Breast epithelium (tissue), 4 donors: ENCODE measurements around the gene PDE6A. TPM values are rescaled to one million over a fixed set of nuclear protein-coding genes. Genes with fewer than 3 reads are reported as not detected.

ENCODE experiments used
- DNase-seq, 2 donors: peaks; one replicate each; pipeline ENCODE4 v3.0.0-alpha.2; 2019; ENCODE audit warnings: low spot score in 2 of 2
- H3K27ac ChIP-seq, 2 donors: fragments of 200-600 bp; sonication (generic) in 1 of 2; one replicate each; pipeline ENCODE4 v1.5.1; 2016 to 2019; ENCODE audit warnings: mild to moderate bottlenecking in 1 of 2
- H3K27me3 ChIP-seq, 2 donors: fragments of 200-600 bp; sonication (generic) in 1 of 2; one replicate each; pipeline versions ENCODE4 v1.5.1 to v1.6.0; 2017 to 2019; ENCODE audit warnings: control low read depth in 1 of 2, mild to moderate bottlenecking in 1 of 2
- H3K36me3 ChIP-seq: fragments of 200-600 bp; one replicate; pipeline ENCODE4 v1.5.1; 2019
- H3K4me1 ChIP-seq, 2 donors: fragments of 200-600 bp; sonication (generic); one replicate each; pipeline ENCODE4 v1.5.1; 2016 to 2019; ENCODE audit warnings: control low read depth in 1 of 2
- H3K4me3 ChIP-seq, 3 donors: fragments of 200-600 bp; sonication (generic); 1 replicate in 2 of 3; 2 replicates in 1 of 3; pipeline ENCODE4 v1.5.1; 2016 to 2019; ENCODE audit warnings: mild to moderate bottlenecking in 3 of 3, moderate library complexity in 2 of 3
- H3K9me3 ChIP-seq, 2 donors: fragments of 200-600 bp; sonication (generic) in 1 of 2; one replicate each; pipeline ENCODE4 v1.5.1; 2016 to 2019; ENCODE audit warnings: control low read depth in 1 of 2
- POLR2A ChIP-seq: fragments of 450-650 bp; IDR thresholded peaks from one replicate; pipeline ENCODE4 v1.6.1; 2016; ENCODE audit warnings: antibody characterized with exemption, mild to moderate bottlenecking, moderate library complexity
- POLR2AphosphoS5 ChIP-seq, 3 donors: sonication (generic); formaldehyde crosslinking; IDR thresholded peaks; one replicate each; pipeline ENCODE4 v1.6.1; 2017; ENCODE audit warnings: antibody characterized with exemption in 3 of 3
- intact Hi-C: fragments of 100-400 bp; cut with DNase I; formaldehyde crosslinking; loops from one replicate; pipeline ENCODE4 v1.15.1; 2023; ENCODE audit warnings: low total_unique reads
- total RNA-seq, 3 donors: library from RNA; depleted of rRNA; stranded (reverse); fragments of >200 nt; gene quantifications; one replicate each; pipeline ENCODE4 v1.1.0, GENCODE V29; 2016
- TF ChIP-seq, protein P1 (sequence below), 3 donors: fragments of 450-650 bp; IDR thresholded peaks; one replicate each; pipeline ENCODE4 v1.5.1; 2016 to 2017; ENCODE audit warnings: antibody characterized with exemption in 3 of 3, mild to moderate bottlenecking in 3 of 3, moderate library complexity in 3 of 3

The PDE6A gene
- total RNA-seq, 3 donors from 2014 or later: under 0.01 to 0.15 TPM; not detected in 1

DNA sequence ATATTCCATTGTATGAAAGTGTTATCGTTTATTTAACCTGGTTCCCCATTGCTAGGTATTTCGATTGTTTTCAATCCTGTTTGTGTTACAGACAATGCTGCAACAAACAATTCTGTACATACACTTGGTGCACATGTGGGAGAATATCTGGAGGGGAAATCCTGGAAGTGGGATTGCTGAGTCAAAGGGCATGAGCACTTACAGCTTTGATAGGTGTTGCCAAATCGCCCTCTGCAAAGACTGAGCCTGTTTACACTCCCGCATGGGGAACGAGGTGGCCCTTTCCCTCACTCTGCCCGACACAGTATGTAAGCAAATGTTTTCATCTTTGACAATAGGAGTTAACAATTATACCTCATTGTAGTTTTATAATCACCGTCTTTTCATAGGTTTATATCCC is 66.2 kb downstream of the PDE6A start:
- H3K9me3 ChIP-seq: no peaks in the 10 kb centered on the region
- DNase-seq: no peak
- no peak overlapping the region for H3K4me3 ChIP-seq
- H3K27ac ChIP-seq: no peak overlapping the region
- TF ChIP-seq POLR2A (no peak), POLR2AphosphoS5 (IDR thresholded peaks at IDR 0.05) (no peak)
- TF ChIP-seq, protein P1, sequence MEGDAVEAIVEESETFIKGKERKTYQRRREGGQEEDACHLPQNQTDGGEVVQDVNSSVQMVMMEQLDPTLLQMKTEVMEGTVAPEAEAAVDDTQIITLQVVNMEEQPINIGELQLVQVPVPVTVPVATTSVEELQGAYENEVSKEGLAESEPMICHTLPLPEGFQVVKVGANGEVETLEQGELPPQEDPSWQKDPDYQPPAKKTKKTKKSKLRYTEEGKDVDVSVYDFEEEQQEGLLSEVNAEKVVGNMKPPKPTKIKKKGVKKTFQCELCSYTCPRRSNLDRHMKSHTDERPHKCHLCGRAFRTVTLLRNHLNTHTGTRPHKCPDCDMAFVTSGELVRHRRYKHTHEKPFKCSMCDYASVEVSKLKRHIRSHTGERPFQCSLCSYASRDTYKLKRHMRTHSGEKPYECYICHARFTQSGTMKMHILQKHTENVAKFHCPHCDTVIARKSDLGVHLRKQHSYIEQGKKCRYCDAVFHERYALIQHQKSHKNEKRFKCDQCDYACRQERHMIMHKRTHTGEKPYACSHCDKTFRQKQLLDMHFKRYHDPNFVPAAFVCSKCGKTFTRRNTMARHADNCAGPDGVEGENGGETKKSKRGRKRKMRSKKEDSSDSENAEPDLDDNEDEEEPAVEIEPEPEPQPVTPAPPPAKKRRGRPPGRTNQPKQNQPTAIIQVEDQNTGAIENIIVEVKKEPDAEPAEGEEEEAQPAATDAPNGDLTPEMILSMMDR (IDR thresholded peaks at IDR 0.05): no peak
- intact Hi-C loops: no loop called here
- H3K4me1 ChIP-seq: no peaks in the 10 kb centered on the region
- H3K27me3 ChIP-seq: no peaks in the 10 kb centered on the region
- H3K36me3 ChIP-seq: no peaks in the 10 kb centered on the region

GRCh38 chr5:149873896-149874295 is 70.7 kb downstream of the PDE6A start:
- Histone ChIP-seq H3K4me3 (no peak overlapping the region), H3K27ac (no peak overlapping the region), H3K36me3 (no peaks in the 10 kb centered on the region), H3K27me3 (no peaks in the 10 kb centered on the region), H3K4me1 (no peaks in the 10 kb centered on the region), H3K9me3 (no peaks in the 10 kb centered on the region)
- DNase-seq: no peak
- TF ChIP-seq, protein P1 (IDR thresholded peaks at IDR 0.05): no peak
- no peak for TF ChIP-seq POLR2A
- no peak for TF ChIP-seq POLR2AphosphoS5 (IDR thresholded peaks at IDR 0.05)
- intact Hi-C loops: no loop called here

DNA sequence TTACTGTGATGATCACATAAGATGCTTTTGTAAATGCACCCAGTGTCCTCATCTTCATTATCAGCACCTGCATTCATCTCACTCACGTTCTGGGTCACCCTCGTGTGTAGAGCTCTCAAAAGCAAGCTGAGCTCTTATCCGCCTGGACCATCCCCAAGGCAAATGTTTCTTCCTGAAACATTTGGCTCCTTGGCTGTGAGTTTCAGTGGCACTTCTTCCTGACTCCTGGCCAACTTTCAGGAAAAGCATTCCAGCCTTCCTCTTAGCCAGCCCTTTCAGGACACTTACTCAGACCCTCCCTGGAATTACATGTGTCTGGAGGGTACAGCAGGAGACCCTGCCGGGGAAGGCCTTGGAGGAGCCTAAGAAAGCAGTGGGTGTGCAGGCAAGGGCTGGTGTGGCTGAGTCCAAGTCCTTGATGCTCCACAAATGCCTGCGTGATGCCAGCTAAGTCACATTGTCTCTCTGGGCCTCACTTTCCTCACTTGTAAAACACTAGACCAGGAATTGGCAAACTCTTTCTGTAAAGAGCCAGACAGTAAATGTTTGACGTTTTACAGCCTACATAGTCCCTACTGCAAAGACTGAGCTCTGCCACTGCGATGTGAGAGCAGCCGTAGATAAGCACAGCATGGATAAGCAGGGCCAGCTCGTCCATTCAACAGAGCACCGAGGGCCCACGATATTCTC is 72.1 kb downstream of the PDE6A start:
- H3K36me3 ChIP-seq: no peaks in the 10 kb centered on the region
- H3K9me3 ChIP-seq: no peaks in the 10 kb centered on the region
- TF ChIP-seq POLR2A (no peak), POLR2AphosphoS5 (IDR thresholded peaks at IDR 0.05) (no peak)
- TF ChIP-seq, protein P1 (IDR thresholded peaks at IDR 0.05): no peak
- H3K4me3 ChIP-seq: no peak overlapping the region
- H3K4me1 ChIP-seq: no peaks in the 10 kb centered on the region
- H3K27me3 ChIP-seq: no peaks in the 10 kb centered on the region
- intact Hi-C loops: no loop called here
- H3K27ac ChIP-seq: peak overlapping the region in 1 of 2 donors; percentile 18
- no peak for DNase-seq

GRCh38 chr5:149871471-149871870 is 73.1 kb downstream of the PDE6A start:
- TF ChIP-seq POLR2A: no peak
- TF ChIP-seq POLR2AphosphoS5 (IDR thresholded peaks at IDR 0.05): no peak
- TF ChIP-seq, protein P1 (IDR thresholded peaks at IDR 0.05): no peak
- H3K4me3 ChIP-seq: no peak overlapping the region
- no peaks in the 10 kb centered on the region for H3K9me3 ChIP-seq
- intact Hi-C loops: no loop called here
- DNase-seq: no peak
- no peaks in the 10 kb centered on the region for H3K27me3 ChIP-seq
- H3K4me1 ChIP-seq: no peaks in the 10 kb centered on the region
- H3K27ac ChIP-seq: no peak overlapping the region
- no peaks in the 10 kb centered on the region for H3K36me3 ChIP-seq

DNA sequence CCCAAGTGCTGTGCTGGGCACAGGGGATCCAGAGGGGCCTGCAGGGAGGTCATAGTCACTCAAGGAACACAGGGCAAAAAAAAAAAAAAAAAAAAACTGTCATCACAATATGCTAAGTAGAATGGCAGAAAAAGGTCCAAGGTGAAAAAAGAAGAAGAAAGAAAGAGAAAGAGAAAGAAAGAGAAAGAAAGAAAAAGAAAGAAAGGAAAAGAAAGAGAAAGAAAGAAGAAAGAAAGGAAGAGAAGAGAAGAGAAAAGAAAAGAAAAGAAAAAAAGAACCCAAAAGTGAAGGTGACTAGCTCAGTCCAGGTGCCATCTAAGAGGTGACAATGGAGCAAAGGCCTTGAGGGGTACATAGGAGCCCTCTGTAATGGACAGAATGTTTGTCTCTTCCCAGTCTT is 73.9 kb downstream of the PDE6A start:
- TF ChIP-seq, protein P1 (IDR thresholded peaks at IDR 0.05): no peak
- no peak for TF ChIP-seq POLR2AphosphoS5 (IDR thresholded peaks at IDR 0.05)
- TF ChIP-seq POLR2A: no peak
- Histone ChIP-seq H3K4me1 (no peaks in the 10 kb centered on the region), H3K27me3 (no peaks in the 10 kb centered on the region), H3K27ac (no peak overlapping the region), H3K36me3 (no peaks in the 10 kb centered on the region), H3K4me3 (no peak overlapping the region), H3K9me3 (no peaks in the 10 kb centered on the region)
- no peak for DNase-seq
- intact Hi-C loops: no loop called here
